GM08714 (cell line): Measurements from ENCODE around the gene MAD1L1.
A peak's percentile ranks its signal among the peaks of the same experiment; 100 is the strongest.

Source experiments
- H3K4me3 ChIP-seq: fragments of 200-500 bp; sonication (Bioruptor generic); 2 replicates; pipeline ENCODE4 v1.5.1; 2014; ENCODE audit warnings: mild to moderate bottlenecking, low read length, inconsistent platforms
- ZNF274 ChIP-seq: IDR thresholded peaks from 2 replicates; pipeline ENCODE4 v1.6.1; 2012; ENCODE audit warnings: mild to moderate bottlenecking, low read depth, low read length

Gene MAD1L1

DNA sequence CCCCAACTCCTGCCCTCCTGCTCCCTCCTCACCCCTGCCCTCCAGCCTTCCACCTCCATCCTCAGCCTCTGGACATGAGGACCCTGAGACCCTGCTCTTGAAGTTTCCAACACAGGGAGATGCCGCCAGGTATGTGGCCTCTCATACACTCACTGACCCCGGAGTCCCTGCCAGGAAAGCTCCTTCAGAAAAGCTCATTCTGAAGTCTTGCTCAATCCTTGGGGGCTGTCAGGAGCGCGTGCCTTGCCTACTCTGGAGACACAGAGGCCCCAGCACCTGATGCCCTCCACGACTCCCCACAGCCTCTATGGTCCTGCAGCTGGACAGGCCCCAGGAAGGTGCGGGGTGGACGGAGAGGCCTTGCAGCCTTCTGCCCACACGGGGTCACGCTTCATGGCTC lies 20.3 kb upstream of the MAD1L1 start:
- no peak overlapping the region for H3K4me3 ChIP-seq
- no peak for TF ChIP-seq ZNF274

- no peak for TF ChIP-seq ZNF274
These were observed 19.4 kb upstream of the MAD1L1 start for GRCh38 chr7:2251841-2252771.

GRCh38 chr7:2251381-2251780 lies 18.6 kb upstream of the MAD1L1 start:
- no peak for TF ChIP-seq ZNF274
- no peak overlapping the region for H3K4me3 ChIP-seq

More at GRCh38 chr7:2251841-2252771, 19.4 kb upstream of the MAD1L1 start:
- H3K4me3 ChIP-seq: no peak overlapping the region

GRCh38 chr7:2249744-2250323 lies 17.1 kb upstream of the MAD1L1 start:
- no peak for TF ChIP-seq ZNF274
- H3K4me3 ChIP-seq: no peak overlapping the region

DNA sequence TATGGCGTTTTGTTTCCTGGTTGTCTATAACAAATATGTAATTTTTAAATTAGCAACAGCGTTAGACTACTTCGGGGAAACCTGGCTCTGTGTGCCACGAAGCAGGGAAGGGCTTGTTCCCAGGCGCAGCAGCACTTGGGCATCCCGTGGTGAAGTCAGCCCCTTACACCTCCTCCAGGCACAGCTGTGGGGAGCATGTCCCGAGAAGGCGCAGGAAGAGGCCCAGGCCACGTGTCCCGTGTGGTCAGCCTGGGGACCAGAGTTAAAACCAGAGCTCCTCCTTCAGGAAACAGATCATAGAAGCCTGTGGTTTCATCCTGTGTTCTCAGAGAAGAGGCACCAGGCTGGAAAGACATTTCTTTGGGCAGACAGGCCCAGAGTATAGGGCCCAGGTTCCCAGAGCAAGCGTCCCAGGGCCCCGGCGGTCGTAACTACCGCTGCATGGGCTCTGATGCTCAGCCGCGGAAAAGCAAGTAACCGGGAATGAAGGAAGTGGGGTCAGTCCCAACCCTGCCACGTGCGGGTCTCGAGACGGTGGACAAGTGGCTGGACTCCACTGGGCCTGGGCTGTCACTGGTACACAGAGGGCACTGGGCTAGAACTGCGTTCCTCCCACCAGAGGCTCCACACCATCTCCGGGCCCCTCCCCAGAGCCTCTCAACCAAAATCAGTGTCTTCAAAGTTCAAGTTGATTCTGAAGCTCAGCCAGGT lies 16.4 kb upstream of the MAD1L1 start:
- H3K4me3 ChIP-seq: no peak overlapping the region; the same call in 1 of the 2 replicates

DNA sequence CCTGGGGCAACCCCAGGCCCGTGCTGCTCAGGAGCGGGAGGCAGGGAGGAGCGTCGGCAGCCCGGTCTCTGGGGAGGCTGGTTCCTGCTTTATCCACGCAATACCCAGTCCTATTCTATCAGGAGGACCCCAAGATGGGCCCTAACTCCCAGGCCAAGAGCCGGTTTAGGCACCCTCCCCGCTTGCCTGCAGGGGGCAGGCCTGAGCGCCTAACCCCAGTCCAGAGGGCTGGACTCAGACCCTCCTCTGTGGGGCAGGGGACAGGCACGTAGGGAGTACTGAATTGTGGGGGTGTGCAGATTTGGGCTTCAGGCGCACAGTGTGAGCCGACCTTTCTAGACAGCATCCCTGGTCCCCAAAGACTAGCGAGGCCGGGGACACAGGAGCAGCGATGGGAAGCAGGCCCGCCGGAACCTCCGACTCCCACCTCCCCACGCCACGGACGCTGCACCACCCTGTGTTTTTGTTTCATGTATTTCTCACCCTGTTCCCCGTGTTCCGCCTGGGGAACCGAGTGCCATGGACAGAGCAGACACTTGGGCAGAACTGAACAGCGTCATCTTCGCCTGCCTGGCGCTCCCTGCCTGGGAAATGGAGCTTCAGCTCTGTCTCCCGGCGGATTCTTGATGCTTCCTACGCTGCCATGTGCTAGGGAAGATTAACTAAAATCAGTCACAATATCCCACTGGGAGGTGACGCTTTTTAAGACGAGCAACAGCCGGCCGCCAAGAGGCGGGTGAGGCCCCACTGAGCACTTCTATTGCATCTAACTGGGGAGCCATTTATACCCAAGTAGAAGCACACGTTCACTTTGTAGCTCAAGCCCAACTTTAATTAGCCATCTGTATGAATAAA lies 14.6 kb upstream of the MAD1L1 start:
- TF ChIP-seq ZNF274: no peak
- no peak overlapping the region for H3K4me3 ChIP-seq

More for the DNA sequence above, 16.4 kb upstream of the MAD1L1 start:
- TF ChIP-seq ZNF274: no peak

DNA sequence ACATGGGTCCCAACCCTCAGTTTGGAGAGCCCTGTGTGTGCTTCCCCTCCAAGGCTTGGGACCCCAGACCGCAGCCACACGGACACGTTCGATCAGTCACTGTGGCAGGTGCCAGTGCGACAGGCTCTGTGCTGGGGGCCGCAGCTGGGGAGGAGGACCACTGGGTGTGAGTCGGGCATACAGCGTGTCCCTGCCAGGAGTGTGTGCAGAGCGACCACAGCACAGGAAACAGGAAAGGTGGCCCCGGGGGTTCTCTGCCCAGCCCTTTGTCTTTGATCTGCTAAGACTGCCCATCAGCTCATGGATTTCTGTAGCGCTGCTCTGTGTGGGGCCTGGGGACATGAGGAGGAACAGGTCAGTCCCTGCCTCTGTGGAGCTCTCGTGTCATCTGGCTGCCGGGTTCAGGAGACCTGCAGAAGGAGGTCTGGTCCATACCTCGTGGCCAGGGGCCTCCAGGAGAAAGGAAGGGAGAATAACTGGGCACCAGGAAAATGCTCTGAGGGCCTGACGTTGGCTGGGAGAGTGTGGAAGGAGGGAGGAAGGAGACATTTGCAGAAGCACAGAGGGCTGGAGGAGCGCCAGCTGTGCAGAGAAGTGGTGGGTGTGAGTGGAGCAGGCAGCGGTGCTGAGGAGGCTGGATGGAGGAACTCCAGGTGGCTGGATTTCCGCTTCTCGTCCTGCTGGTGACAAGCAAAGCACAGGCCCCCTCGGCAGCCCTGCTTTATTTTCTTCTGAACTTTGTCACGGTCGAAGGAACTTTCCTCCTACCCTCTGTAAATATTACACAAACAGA lies 13.3 kb upstream of the MAD1L1 start:
- H3K4me3 ChIP-seq: no peak overlapping the region; the same call in 1 of the 2 replicates
- TF ChIP-seq ZNF274: no peak

DNA sequence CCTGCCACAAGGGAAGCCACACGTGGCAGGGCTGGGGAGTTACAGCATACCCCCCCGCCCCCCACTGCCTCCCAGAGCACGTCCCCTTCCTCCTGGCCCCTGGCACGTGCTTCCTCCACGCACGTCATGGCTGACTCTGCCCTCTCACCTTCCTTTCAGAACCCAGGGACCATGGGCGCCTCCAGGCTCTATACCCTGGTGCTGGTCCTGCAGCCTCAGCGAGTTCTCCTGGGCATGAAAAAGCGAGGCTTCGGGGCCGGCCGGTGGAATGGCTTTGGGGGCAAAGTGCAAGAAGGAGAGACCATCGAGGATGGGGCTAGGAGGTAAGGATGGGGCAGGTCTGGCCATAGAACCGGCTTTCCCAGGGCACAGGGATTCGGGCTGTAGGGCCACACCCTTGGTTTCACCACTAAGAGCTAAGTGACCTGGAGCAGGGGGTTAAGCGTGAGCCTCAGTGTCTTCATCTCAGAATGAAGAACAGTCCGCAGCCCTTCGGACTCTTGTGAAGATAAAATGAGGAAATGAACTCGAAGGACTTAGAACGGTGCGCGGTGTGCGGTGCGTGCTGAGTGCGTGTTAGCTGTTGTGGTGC lies 11.8 kb upstream of the MAD1L1 start:
- TF ChIP-seq ZNF274: no peak
- H3K4me3 ChIP-seq: no peak overlapping the region

DNA sequence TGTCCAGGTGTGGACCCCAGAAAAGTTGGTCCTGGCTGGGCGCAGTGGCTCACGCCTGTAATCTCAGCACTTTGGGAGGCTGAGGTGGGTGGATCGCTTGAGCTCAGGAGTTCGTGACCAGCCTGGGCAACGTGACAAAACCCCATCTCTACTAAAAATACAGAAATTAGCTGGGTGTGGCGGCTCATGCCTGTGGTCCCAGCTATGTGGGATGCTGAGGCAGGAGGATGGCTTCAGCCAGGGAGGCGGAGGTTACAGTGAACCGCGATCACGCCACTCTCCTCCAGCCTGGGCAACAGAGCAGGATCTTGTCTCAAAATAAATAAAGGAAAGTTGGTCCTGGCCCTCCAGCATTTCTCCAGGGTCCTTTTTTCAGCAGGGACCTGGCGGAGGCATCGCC lies 10.7 kb upstream of the MAD1L1 start:
- H3K4me3 ChIP-seq: no peak overlapping the region

GRCh38 chr7:2242541-2243429 lies 10.0 kb upstream of the MAD1L1 start:
- H3K4me3 ChIP-seq: peak overlapping the region; percentile 92

More for the DNA sequence above, 10.7 kb upstream of the MAD1L1 start:
- no peak for TF ChIP-seq ZNF274

More at GRCh38 chr7:2242541-2243429, 10.0 kb upstream of the MAD1L1 start:
- TF ChIP-seq ZNF274: no peak
